Uterus (tissue), 2 donors: ENCODE results near the gene NAV1.

Experiments used
- CTCF ChIP-seq, 4 experiments: fragments of 200-600 bp in 2 of 4; fragments of 450-650 bp in 2 of 4; sonication (generic) in 2 of 4; IDR thresholded peaks; one replicate each; pipeline ENCODE4 v1.5.1; 2016 to 2019; ENCODE audit warnings: antibody characterized with exemption in 4 of 4, mild to moderate bottlenecking in 2 of 4, moderate library complexity in 1 of 4
- POLR2A ChIP-seq, 2 donors: fragments of 450-650 bp; IDR thresholded peaks; one replicate each; pipeline ENCODE4 v1.6.1; 2016; ENCODE audit warnings: antibody characterized with exemption in 2 of 2, mild to moderate bottlenecking in 1 of 2, moderate library complexity in 1 of 2

DNA sequence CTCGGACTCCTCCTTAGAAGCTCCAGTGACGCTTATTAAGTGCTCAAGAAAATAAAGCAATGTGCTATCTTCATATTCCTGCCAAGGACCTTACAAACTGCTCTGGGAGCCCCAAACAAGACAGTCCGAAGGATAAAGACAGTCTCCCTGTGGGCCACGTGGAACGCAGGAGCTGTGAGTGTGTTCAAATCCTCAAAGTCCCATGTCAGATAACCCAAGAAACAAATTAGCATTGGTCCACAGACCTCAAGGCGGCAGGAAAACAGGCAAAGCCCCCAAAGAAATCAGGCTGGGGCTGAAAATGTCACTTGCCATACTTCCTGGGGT is 3.0 kb upstream of the NAV1 start:
- no peak for TF ChIP-seq CTCF (IDR thresholded peaks at IDR 0.05)
- no peak for TF ChIP-seq POLR2A (IDR thresholded peaks at IDR 0.05)
